Gastroesophageal sphincter (tissue), 4 donors: ENCODE measurements around the gene ATP6V1G2. TPM values are rescaled to one million over a fixed set of nuclear protein-coding genes. Genes with fewer than 3 reads are reported as not detected.

Experiments
- ATAC-seq: fragments of 150-250 bp; one replicate; pipeline ENCODE4 v1.9.1; 2016; ENCODE audit warnings: mild to moderate bottlenecking, moderate library complexity
- H3K27ac ChIP-seq, 4 donors: fragments of 200-600 bp; sonication (generic) in 3 of 4; 1 replicate in 3 of 4; 2 replicates in 1 of 4; pipeline ENCODE4 v1.5.1; 2016 to 2019
- H3K27me3 ChIP-seq: fragments of 200-600 bp; sonication (generic); one replicate; pipeline ENCODE4 v1.5.1; 2019
- H3K36me3 ChIP-seq, 2 donors: fragments of 200-600 bp; sonication (generic); one replicate each; pipeline ENCODE4 v1.5.1; 2019; ENCODE audit warnings: control low read depth in 1 of 2
- H3K4me1 ChIP-seq, 3 donors: fragments of 200-600 bp; sonication (generic); 1 replicate in 2 of 3; 2 replicates in 1 of 3; pipeline ENCODE4 v1.5.1; 2016 to 2019; ENCODE audit warnings: control low read depth in 2 of 3
- H3K4me3 ChIP-seq, 2 donors: fragments of 200-600 bp; sonication (generic); one replicate each; pipeline ENCODE4 v1.5.1; 2019; ENCODE audit warnings: mild to moderate bottlenecking in 1 of 2, moderate library complexity in 1 of 2
- H3K9me3 ChIP-seq, 3 donors: fragments of 200-600 bp; sonication (generic); one replicate each; pipeline ENCODE4 v1.5.1; 2017 to 2019; ENCODE audit warnings: control low read depth in 2 of 3
- CTCF ChIP-seq, 4 experiments: fragments of 200-600 bp in 2 of 4; fragments of 450-650 bp in 2 of 4; sonication (generic) in 1 of 4; IDR thresholded peaks; one replicate each; pipeline ENCODE4 v1.5.1; 2017 to 2019; ENCODE audit warnings: antibody characterized with exemption in 4 of 4, mild to moderate bottlenecking in 2 of 4, moderate library complexity in 2 of 4
- EP300 ChIP-seq: sonication (generic); formaldehyde crosslinking; IDR thresholded peaks from one replicate; pipeline ENCODE4 v1.6.1; 2017; ENCODE audit warnings: antibody characterized with exemption, mild to moderate bottlenecking
- POLR2A ChIP-seq, 2 donors: fragments of 450-650 bp; IDR thresholded peaks; one replicate each; pipeline ENCODE4 v1.6.1; 2017; ENCODE audit warnings: antibody characterized with exemption in 2 of 2, mild to moderate bottlenecking in 2 of 2, moderate library complexity in 1 of 2
- POLR2AphosphoS5 ChIP-seq: sonication (generic); formaldehyde crosslinking; IDR thresholded peaks from one replicate; pipeline ENCODE4 v1.6.1; 2017; ENCODE audit warnings: antibody characterized with exemption
- WGBS, 2 donors: methylation state at CpG; one replicate each; pipeline ENCODE4 v1.1.5; 2018; ENCODE audit warnings: low coverage in 1 of 2; 5-methylcytosine and 5-hydroxymethylcytosine counted together
- total RNA-seq, 4 donors: library from RNA; depleted of rRNA; stranded (reverse); fragments of >200 nt; gene quantifications; one replicate each; pipeline ENCODE4 v1.1.0, GENCODE V29; 2016

ATP6V1G2 gene
- total RNA-seq, 4 donors from 2014 or later = 1.3 to 5.7 (median 2.9) TPM

- peaks cover 0 to 34% of the 10 kb centered on the region in 2 donors for H3K36me3 ChIP-seq
- H3K4me3 ChIP-seq = peak within 1 kb of the TSS; percentile 51 to 57
- H3K9me3 ChIP-seq = no peaks in the 10 kb centered on the region
- H3K4me1 ChIP-seq = peaks cover 4 to 56% (median 18%) of the 10 kb centered on the region in 3 donors
- H3K27me3 ChIP-seq = no peaks in the 10 kb centered on the region
- 0% methylated on average over 11 to 24 of the region's 25 CpGs for WGBS, 2 donors
- peak within 1 kb of the TSS; percentile 80 to 89 (median 86) for H3K27ac ChIP-seq
- peak in 1 of 4 experiments; percentile 15 for TF ChIP-seq CTCF (IDR thresholded peaks at IDR 0.05)
- no peak for TF ChIP-seq EP300
- peak; percentile 82 for TF ChIP-seq POLR2AphosphoS5
- peak; percentile 97 for ATAC-seq
Measured at GRCh38 chr6:31546958-31547726, 734 bp upstream of the ATP6V1G2 start, which contains the start of gene NFKBIL1. Gene NFKBIL1 (plus strand): TSS chr6:31547608. CDS start chr6:31547695, 87 bp downstream.

- WGBS, 2 donors = 61 to 82% methylated on average over 3 to 7 of the region's 7 CpGs
- H3K27ac ChIP-seq = no peak overlapping the region
- H3K4me1 ChIP-seq = peaks cover 4 to 54% (median 21%) of the 10 kb centered on the region in 3 donors
- no peak overlapping the region for H3K4me3 ChIP-seq
- H3K27me3 ChIP-seq = no peaks in the 10 kb centered on the region
- TF ChIP-seq EP300 = no peak
- TF ChIP-seq CTCF (IDR thresholded peaks at IDR 0.05) = no peak
- TF ChIP-seq POLR2A (IDR thresholded peaks at IDR 0.05) = no peak
- TF ChIP-seq POLR2AphosphoS5 = no peak
- H3K36me3 ChIP-seq = peaks cover 0 to 17% of the 10 kb centered on the region in 2 donors
- no peak for ATAC-seq
- no peaks in the 10 kb centered on the region for H3K9me3 ChIP-seq
Measured at GRCh38 chr6:31545291-31545690, 1.1 kb downstream of the ATP6V1G2 start.

GRCh38 chr6:31544676-31545075 is 1.7 kb downstream of the ATP6V1G2 start:
- TF ChIP-seq POLR2A (IDR thresholded peaks at IDR 0.05) (no peak), POLR2AphosphoS5 (no peak), EP300 (no peak), CTCF (IDR thresholded peaks at IDR 0.05) (no peak)
- Histone ChIP-seq H3K27ac (no peak overlapping the region), H3K27me3 (no peaks in the 10 kb centered on the region), H3K36me3 (peaks cover 0 to 17% of the 10 kb centered on the region in 2 donors), H3K4me1 (peaks cover 6 to 57% (median 27%) of the 10 kb centered on the region in 3 donors), H3K4me3 (no peak overlapping the region), H3K9me3 (no peaks in the 10 kb centered on the region)
- no peak for ATAC-seq
- WGBS, 2 donors = 56 to 69% methylated on average over 2 of the region's 2 CpGs

GRCh38 chr6:31543639-31544038 is 2.8 kb downstream of the ATP6V1G2 start:
- WGBS, 2 donors = 91 to 100% methylated on average over 5 to 6 of the region's 6 CpGs
- no peaks in the 10 kb centered on the region for H3K27me3 ChIP-seq
- no peak for TF ChIP-seq CTCF (IDR thresholded peaks at IDR 0.05)
- TF ChIP-seq POLR2A (IDR thresholded peaks at IDR 0.05) = no peak
- TF ChIP-seq EP300 = no peak
- TF ChIP-seq POLR2AphosphoS5 = no peak
- H3K27ac ChIP-seq = peak overlapping the region in 3 of 4 donors; percentile 15 to 96 (median 95)
- H3K36me3 ChIP-seq = peaks cover 0 to 18% of the 10 kb centered on the region in 2 donors
- H3K9me3 ChIP-seq = no peaks in the 10 kb centered on the region
- H3K4me1 ChIP-seq = peaks cover 13 to 61% (median 36%) of the 10 kb centered on the region in 3 donors
- ATAC-seq = no peak
- no peak overlapping the region for H3K4me3 ChIP-seq
